Neuronal stem cell (in vitro differentiated cells): ENCODE data around the gene UBASH3B.
A peak's percentile ranks its signal among the peaks of the same experiment; 100 is the strongest.

ENCODE experiments used
- DNase-seq: peaks from one replicate; pipeline ENCODE4 v3.0.0-alpha.2; 2013; ENCODE audit warnings: low spot score
- H2AFZ ChIP-seq: one replicate; pipeline ENCODE4 v1.6.1; 2013; ENCODE audit warnings: mild to moderate bottlenecking, low read length, inconsistent platforms
- H2AK5ac ChIP-seq: 2 replicates; pipeline ENCODE4 v1.6.1; 2013; ENCODE audit warnings: low read depth, mild to moderate bottlenecking, inconsistent platforms, low read length, moderate library complexity, mixed read lengths
- H2BK120ac ChIP-seq: 2 replicates; pipeline ENCODE4 v1.6.1; 2013; ENCODE audit warnings: low read depth, mild to moderate bottlenecking, inconsistent platforms, low read length, moderate library complexity, mixed read lengths
- H2BK12ac ChIP-seq: one replicate; pipeline ENCODE4 v1.6.1; 2013; ENCODE audit warnings: low read length, inconsistent platforms
- H2BK15ac ChIP-seq: 2 replicates; pipeline ENCODE4 v1.6.1; 2013; ENCODE audit warnings: mild to moderate bottlenecking, low read length, inconsistent platforms, mixed read lengths
- H2BK5ac ChIP-seq: one replicate; pipeline ENCODE4 v1.6.1; 2013; ENCODE audit warnings: inconsistent platforms, mild to moderate bottlenecking, low read length, moderate library complexity
- H3K14ac ChIP-seq: one replicate; pipeline ENCODE4 v1.6.1; 2013; ENCODE audit warnings: low read length, inconsistent platforms
- H3K18ac ChIP-seq: 2 replicates; pipeline ENCODE4 v1.6.1; 2013; ENCODE audit warnings: low read length, inconsistent platforms
- H3K23ac ChIP-seq: 2 replicates; pipeline ENCODE4 v1.6.1; 2013; ENCODE audit warnings: low read depth, mild to moderate bottlenecking, mixed read lengths, low read length, inconsistent platforms; ENCODE audit not compliant: poor library complexity
- H3K27ac ChIP-seq: replicated peaks from 3 replicates; pipeline ENCODE4 v1.5.1; 2013; ENCODE audit warnings: low read length, inconsistent platforms
- H3K27me3 ChIP-seq, 3 experiments: 2 replicates each; pipeline ENCODE4 v1.6.1; 2013; ENCODE audit warnings: low read length in 3 of 3, mild to moderate bottlenecking in 2 of 3, inconsistent platforms in 1 of 3, low read depth in 1 of 3, mixed read lengths in 1 of 3, moderate library complexity in 1 of 3; ENCODE audit not compliant: control insufficient read depth in 3 of 3, insufficient read depth in 3 of 3
- H3K36me3 ChIP-seq, 2 donors: replicated peaks in 1 of 2; 2 replicates each; pipeline ENCODE4 v1.6.1; 2013; ENCODE audit warnings: low read length in 2 of 2; ENCODE audit not compliant: control insufficient read depth in 2 of 2, insufficient read depth in 2 of 2
- H3K4ac ChIP-seq: 2 replicates; pipeline ENCODE4 v1.6.1; 2013; ENCODE audit warnings: inconsistent platforms, mild to moderate bottlenecking, low read length, moderate library complexity
- H3K4me1 ChIP-seq, 2 donors: 1 replicate in 1 of 2; 2 replicates in 1 of 2; pipeline ENCODE4 v1.6.1; 2013; ENCODE audit warnings: low read length in 2 of 2, low read depth in 1 of 2; ENCODE audit not compliant: control insufficient read depth in 2 of 2, insufficient read depth in 1 of 2
- H3K4me2 ChIP-seq: one replicate; pipeline ENCODE4 v1.6.1; 2013; ENCODE audit warnings: mild to moderate bottlenecking, low read length, inconsistent platforms; ENCODE audit not compliant: insufficient read depth, poor library complexity, severe bottlenecking
- H3K4me3 ChIP-seq, 2 donors: 2 replicates each; pipeline ENCODE4 v1.5.1; 2013; ENCODE audit warnings: low read length in 2 of 2, mild to moderate bottlenecking in 2 of 2, inconsistent platforms in 1 of 2, moderate library complexity in 1 of 2
- H3K79me1 ChIP-seq: one replicate; pipeline ENCODE4 v1.6.1; 2013; ENCODE audit warnings: low read depth, mild to moderate bottlenecking, inconsistent platforms, low read length, moderate library complexity
- H3K9ac ChIP-seq: one replicate; pipeline ENCODE4 v1.6.1; 2013; ENCODE audit warnings: mild to moderate bottlenecking, low read depth, low read length, inconsistent platforms; ENCODE audit not compliant: poor library complexity
- H3K9me3 ChIP-seq, 2 donors: replicated peaks in 1 of 2; 2 replicates each; pipeline versions ENCODE3 to v1.6.1; 2013; ENCODE audit warnings: low read length in 2 of 2, mild to moderate bottlenecking in 2 of 2, inconsistent platforms in 1 of 2, low read depth in 1 of 2, mixed read lengths in 1 of 2, moderate library complexity in 1 of 2; ENCODE audit not compliant: control insufficient read depth in 2 of 2, insufficient read depth in 1 of 2
- H4K8ac ChIP-seq: one replicate; pipeline ENCODE4 v1.6.1; 2013; ENCODE audit warnings: low read depth, mild to moderate bottlenecking, inconsistent platforms, low read length, moderate library complexity
- H4K91ac ChIP-seq: one replicate; pipeline ENCODE4 v1.6.1; 2013; ENCODE audit warnings: low read length, low read depth, mild to moderate bottlenecking, inconsistent platforms; ENCODE audit not compliant: poor library complexity
- WGBS, 2 donors: extraction: QIAGEN DNeasy Blood & Tissue Kit; methylation state at CpG; one replicate each; pipeline ENCODE4 v1.1.7; 2013; ENCODE audit warnings: missing lambda C conversion rate in 2 of 2, mixed read lengths in 1 of 2; ENCODE audit not compliant: insufficient read length in 2 of 2, insufficient replicate concordance in 1 of 2; ENCODE audit errors: extremely low coverage in 2 of 2; 5-methylcytosine and 5-hydroxymethylcytosine counted together

The UBASH3B gene

DNA sequence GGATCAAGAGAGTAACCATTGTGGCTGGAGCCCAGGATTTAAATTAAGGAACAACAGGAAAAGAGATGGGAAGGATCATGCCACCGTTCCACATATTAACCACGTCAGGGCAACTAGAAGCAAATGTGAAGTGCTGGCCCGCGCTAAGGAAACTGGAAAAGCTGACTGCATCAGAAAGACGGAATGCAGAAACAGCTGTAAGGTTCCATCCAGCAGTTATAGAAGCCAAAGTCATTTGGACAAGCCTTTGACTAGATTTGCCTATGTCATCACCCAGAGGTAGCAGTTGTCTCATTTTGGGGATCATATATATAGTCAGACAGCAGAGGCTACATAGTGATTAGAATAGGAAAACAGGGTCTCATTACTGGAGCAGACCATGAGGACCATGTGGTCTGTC, 139.8 kb downstream of the UBASH3B start:
- Histone ChIP-seq H3K9ac (no peak overlapping the region), H3K18ac (no peak overlapping the region), H3K27me3 (no peaks in the 10 kb centered on the region), H3K4me3 (no peak overlapping the region), H2AK5ac (no peak overlapping the region), H3K27ac (no peak overlapping the region), H3K36me3 (peaks cover 2 to 15% of the 10 kb centered on the region in 2 donors), H3K14ac (no peak overlapping the region), H4K91ac (no peak overlapping the region), H3K23ac (no peak overlapping the region), H2BK5ac (no peak overlapping the region), H3K9me3 (no peaks in the 10 kb centered on the region), H3K4ac (no peak overlapping the region), H3K4me2 (no peak overlapping the region), H4K8ac (no peak overlapping the region), H2BK15ac (no peak overlapping the region), H2BK12ac (no peak overlapping the region), H3K4me1 (peaks cover 0 to 4% of the 10 kb centered on the region in 2 donors), H2AFZ (no peak overlapping the region), H2BK120ac (no peak overlapping the region), H3K79me1 (no peaks in the 10 kb centered on the region)
- no CpG with 5 or more reads among the region's 5 CpGs for WGBS, 2 donors
- no peak for DNase-seq

GRCh38 chr11:122796128-122796717, 140.7 kb downstream of the UBASH3B start:
- no peaks in the 10 kb centered on the region for H3K79me1 ChIP-seq
- no peak overlapping the region for H3K4me3 ChIP-seq
- no peak overlapping the region for H2BK120ac ChIP-seq
- H3K14ac ChIP-seq = no peak overlapping the region
- no peak overlapping the region for H4K91ac ChIP-seq
- no peak overlapping the region for H3K27ac ChIP-seq
- H4K8ac ChIP-seq = no peak overlapping the region
- no peak overlapping the region for H3K4ac ChIP-seq
- no peak overlapping the region for H3K9ac ChIP-seq
- no peak overlapping the region for H2AK5ac ChIP-seq
- peak; percentile 29 for DNase-seq
- no peak overlapping the region for H3K4me2 ChIP-seq
- no peaks in the 10 kb centered on the region for H3K9me3 ChIP-seq
- WGBS, 2 donors = no CpG with 5 or more reads among the region's 11 CpGs
- H2BK5ac ChIP-seq = no peak overlapping the region
- H3K4me1 ChIP-seq = peaks cover 0 to 4% of the 10 kb centered on the region in 2 donors
- H2BK15ac ChIP-seq = no peak overlapping the region
- H3K36me3 ChIP-seq = peaks cover 2 to 15% of the 10 kb centered on the region in 2 donors
- no peaks in the 10 kb centered on the region for H3K27me3 ChIP-seq
- H3K23ac ChIP-seq = no peak overlapping the region
- H2AFZ ChIP-seq = no peak overlapping the region
- no peak overlapping the region for H2BK12ac ChIP-seq
- H3K18ac ChIP-seq = no peak overlapping the region

DNA sequence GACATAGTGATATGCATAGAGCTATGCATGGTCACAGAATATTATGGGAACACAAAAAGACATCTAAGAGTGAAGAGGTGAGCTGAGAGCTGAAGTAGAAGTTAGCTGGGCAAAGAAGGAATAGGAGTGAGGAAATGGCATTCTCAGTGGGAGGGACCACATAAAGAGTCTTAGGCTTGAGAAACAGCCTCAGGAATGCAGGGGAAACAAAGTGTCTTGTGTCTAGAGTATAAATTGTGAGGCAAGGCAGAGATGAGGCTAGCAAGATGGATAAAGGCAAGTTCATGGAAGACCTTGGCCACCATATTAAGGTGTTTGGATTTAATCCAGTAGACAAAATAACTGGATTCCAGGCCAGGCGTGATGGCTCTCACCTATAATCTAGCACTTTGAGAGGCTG, 142.1 kb downstream of the UBASH3B start:
- Histone ChIP-seq H3K4ac (no peak overlapping the region), H3K4me1 (peaks cover 0 to 4% of the 10 kb centered on the region in 2 donors), H4K91ac (no peak overlapping the region), H2BK120ac (no peak overlapping the region), H3K23ac (no peak overlapping the region), H2BK12ac (no peak overlapping the region), H3K79me1 (no peaks in the 10 kb centered on the region), H3K9ac (no peak overlapping the region), H3K9me3 (no peaks in the 10 kb centered on the region), H2BK5ac (no peak overlapping the region), H3K27ac (no peak overlapping the region), H2BK15ac (no peak overlapping the region), H4K8ac (no peak overlapping the region), H3K27me3 (no peaks in the 10 kb centered on the region), H3K4me3 (no peak overlapping the region), H3K18ac (no peak overlapping the region), H2AK5ac (no peak overlapping the region), H3K36me3 (peaks cover 2 to 15% of the 10 kb centered on the region in 2 donors), H3K14ac (no peak overlapping the region), H2AFZ (no peak overlapping the region), H3K4me2 (no peak overlapping the region)
- no peak for DNase-seq
- no CpG with 5 or more reads among the region's 1 CpG for WGBS, 2 donors

- Histone ChIP-seq H2BK12ac (no peak overlapping the region), H3K4me1 (peaks cover 0 to 8% of the 10 kb centered on the region in 2 donors), H3K4me2 (no peak overlapping the region), H3K9ac (no peak overlapping the region), H3K36me3 (peaks cover 2 to 15% of the 10 kb centered on the region in 2 donors), H2AK5ac (no peak overlapping the region), H2BK120ac (no peak overlapping the region), H3K27me3 (no peaks in the 10 kb centered on the region), H4K8ac (no peak overlapping the region), H3K4ac (no peak overlapping the region), H2BK15ac (no peak overlapping the region), H3K4me3 (no peak overlapping the region), H3K18ac (no peak overlapping the region), H3K23ac (no peak overlapping the region), H2BK5ac (no peak overlapping the region), H3K14ac (no peak overlapping the region), H4K91ac (no peak overlapping the region), H3K27ac (no peak overlapping the region), H3K79me1 (no peaks in the 10 kb centered on the region), H2AFZ (no peak overlapping the region), H3K9me3 (no peaks in the 10 kb centered on the region)
- no CpG with 5 or more reads among the region's 4 CpGs for WGBS, 2 donors
- DNase-seq = no peak
Measured at GRCh38 chr11:122799406-122800105, 144.0 kb downstream of the UBASH3B start.
